ENCODE data around the gene LRRC30. TPM values are rescaled to one million over a fixed set of nuclear protein-coding genes. Genes with fewer than 3 reads are reported as not detected.

The LRRC30 gene
- total and polyA plus RNA-seq, 9 donors, result not detected

DNA sequence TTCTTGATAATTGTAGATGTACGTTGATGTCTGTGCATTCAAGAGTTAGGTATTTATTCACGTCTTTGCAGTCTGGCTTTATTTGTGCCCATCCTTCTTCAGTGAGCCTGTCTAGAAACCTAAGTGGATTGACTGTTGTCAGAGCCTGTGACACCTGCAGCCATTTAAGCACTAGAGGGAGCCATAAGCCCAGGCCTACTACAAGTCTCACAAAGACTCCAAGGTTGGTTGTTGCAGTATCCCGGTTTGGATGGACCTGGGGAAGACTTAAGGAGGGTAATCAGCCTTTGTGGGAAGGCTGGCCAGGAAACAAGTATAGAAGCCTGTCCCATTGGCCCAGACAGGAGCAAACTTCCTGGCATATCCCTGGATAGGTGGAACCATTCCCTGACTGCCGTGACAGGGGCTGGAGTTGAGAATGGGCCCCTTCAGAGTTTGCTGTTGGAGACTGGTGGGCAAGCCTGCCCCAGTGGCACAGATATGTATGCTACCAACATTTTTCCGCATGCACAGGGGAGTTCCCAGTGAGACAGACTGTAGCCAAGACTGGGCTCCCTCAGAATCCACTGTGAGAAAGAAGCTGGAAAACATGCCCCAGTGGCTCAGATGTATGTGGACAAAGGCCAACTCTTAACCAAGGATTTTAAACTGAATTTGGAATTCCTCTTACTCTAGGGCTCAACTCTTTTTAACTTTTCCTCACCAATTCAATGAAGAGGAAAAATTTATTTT lies 9.3 kb upstream of the LRRC30 start:
- intact Hi-C loops (cut with DNase I), result no loop called here
- 59 to 62% (median 60%) methylated on average over 5 of the region's 5 CpGs for WGBS, 3 donors

DNA sequence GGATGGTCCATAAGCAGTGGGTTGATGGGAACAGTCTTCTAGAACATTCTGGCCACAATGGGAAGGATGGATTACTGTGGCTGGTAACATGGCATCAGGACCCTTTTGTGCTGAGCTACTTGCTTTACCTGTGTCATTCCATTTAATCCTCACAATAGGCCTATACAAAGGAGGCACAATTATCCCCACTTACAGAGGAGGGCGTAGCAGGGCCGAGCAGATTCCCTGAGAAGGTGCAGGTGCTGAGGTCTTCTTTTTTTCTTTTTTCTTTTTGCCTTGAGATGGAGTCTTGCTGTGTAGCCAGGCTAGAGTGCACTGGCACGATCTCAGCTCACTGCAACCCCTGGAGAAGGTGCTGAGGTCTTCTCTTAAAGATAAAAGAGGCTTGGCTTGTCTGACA lies 6.7 kb upstream of the LRRC30 start:
- Histone ChIP-seq H3K4me1 (ENCODE audit: insufficient read depth) (no peaks in the 10 kb centered on the region), H3K9me3 (no peaks in the 10 kb centered on the region), H3K36me3 (no peaks in the 10 kb centered on the region), H3K4me3 (no peak overlapping the region), H3K27ac (no peak overlapping the region), H3K27me3 (no peaks in the 10 kb centered on the region)
- DNase-seq, result no peak
- intact Hi-C loops (cut with DNase I), result no loop called here
- 73 to 79% (median 74%) methylated on average over 3 of the region's 3 CpGs for WGBS, 3 donors
- TF ChIP-seq EP300 (IDR thresholded peaks at IDR 0.05) (no peak), POLR2A (IDR thresholded peaks at IDR 0.05) (no peak)
- TF ChIP-seq, protein P1, sequence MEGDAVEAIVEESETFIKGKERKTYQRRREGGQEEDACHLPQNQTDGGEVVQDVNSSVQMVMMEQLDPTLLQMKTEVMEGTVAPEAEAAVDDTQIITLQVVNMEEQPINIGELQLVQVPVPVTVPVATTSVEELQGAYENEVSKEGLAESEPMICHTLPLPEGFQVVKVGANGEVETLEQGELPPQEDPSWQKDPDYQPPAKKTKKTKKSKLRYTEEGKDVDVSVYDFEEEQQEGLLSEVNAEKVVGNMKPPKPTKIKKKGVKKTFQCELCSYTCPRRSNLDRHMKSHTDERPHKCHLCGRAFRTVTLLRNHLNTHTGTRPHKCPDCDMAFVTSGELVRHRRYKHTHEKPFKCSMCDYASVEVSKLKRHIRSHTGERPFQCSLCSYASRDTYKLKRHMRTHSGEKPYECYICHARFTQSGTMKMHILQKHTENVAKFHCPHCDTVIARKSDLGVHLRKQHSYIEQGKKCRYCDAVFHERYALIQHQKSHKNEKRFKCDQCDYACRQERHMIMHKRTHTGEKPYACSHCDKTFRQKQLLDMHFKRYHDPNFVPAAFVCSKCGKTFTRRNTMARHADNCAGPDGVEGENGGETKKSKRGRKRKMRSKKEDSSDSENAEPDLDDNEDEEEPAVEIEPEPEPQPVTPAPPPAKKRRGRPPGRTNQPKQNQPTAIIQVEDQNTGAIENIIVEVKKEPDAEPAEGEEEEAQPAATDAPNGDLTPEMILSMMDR (IDR thresholded peaks at IDR 0.05), result no peak

More for the DNA sequence above, 9.3 kb upstream of the LRRC30 start:
- Histone ChIP-seq H3K9me3 (no peaks in the 10 kb centered on the region), H3K36me3 (no peaks in the 10 kb centered on the region), H3K4me3 (no peak overlapping the region), H3K4me1 (ENCODE audit: insufficient read depth) (no peaks in the 10 kb centered on the region), H3K27me3 (no peaks in the 10 kb centered on the region), H3K27ac (no peak overlapping the region)
- TF ChIP-seq, protein P1 (IDR thresholded peaks at IDR 0.05), result no peak
- TF ChIP-seq EP300 (IDR thresholded peaks at IDR 0.05), result no peak
- no peak for TF ChIP-seq POLR2A (IDR thresholded peaks at IDR 0.05)
- no peak for DNase-seq

DNA sequence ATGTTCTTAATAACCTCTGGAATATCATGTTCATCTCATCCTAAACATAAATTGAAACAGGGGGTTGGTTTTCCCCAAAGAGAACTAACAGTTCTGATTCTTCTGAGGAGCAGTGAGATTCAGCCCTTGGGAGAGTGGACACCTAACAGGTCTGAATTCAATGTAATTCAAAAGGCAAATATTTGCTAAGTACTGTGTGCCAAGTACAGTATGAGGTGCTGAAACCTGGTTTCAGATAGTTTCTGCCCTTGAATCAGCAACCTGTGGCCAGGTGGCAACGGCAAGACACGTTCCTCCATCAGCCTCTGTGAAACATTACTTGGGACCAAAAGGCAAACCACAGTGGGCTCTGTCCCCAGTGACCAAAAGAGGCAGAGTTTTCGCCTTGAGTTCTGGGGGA lies 1.3 kb downstream of the LRRC30 start:
- Histone ChIP-seq H3K4me1 (ENCODE audit: insufficient read depth) (no peaks in the 10 kb centered on the region), H3K4me3 (no peak overlapping the region), H3K36me3 (no peaks in the 10 kb centered on the region), H3K27me3 (no peaks in the 10 kb centered on the region), H3K27ac (no peak overlapping the region), H3K9me3 (no peaks in the 10 kb centered on the region)
- DNase-seq, result no peak
- intact Hi-C loops (cut with DNase I), result no loop called here
- TF ChIP-seq POLR2A (IDR thresholded peaks at IDR 0.05) (no peak), EP300 (IDR thresholded peaks at IDR 0.05) (no peak)
- TF ChIP-seq, protein P1 (IDR thresholded peaks at IDR 0.05), result no peak
- whole genome bisulfite sequencing, 3 donors, result 87 to 96% (median 91%) methylated on average over 3 of the region's 3 CpGs

DNA sequence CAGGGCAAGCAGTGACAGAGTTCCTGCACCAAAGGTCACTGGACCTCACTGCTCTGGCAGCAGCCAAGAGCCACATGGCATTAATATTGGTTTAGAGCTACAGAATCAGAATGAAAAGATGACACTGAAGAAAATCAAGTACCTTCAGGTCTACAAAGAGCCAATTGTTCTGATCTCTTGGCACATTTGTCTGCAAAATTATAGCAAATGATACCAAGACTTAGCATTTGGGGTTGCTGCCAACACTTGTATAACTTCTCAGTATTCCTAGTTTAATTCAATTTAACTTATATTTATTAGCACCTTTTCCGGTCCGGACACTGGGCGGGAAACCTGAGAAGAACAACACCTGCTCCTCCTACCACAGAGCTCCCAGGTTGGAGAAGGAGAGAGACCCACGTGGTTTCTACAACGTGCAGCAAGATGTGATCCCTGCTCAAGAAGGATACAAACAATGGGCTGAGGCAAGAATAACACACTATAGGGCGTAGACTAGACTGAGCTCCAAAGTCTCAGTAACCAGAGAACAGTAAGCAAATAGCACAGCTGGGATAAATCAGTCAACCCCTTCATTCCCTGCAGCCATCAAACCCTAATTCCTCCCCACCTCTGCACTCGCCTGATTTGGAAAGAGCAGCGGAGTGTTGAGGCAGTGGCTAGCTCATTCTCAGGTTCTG lies 2.4 kb downstream of the LRRC30 start:
- no peaks in the 10 kb centered on the region for H3K36me3 ChIP-seq
- WGBS, 3 donors, result 79 to 84% (median 82%) methylated on average over 8 of the region's 8 CpGs
- H3K4me1 ChIP-seq (ENCODE audit: insufficient read depth), result no peaks in the 10 kb centered on the region
- H3K4me3 ChIP-seq, result no peak overlapping the region
- TF ChIP-seq EP300 (IDR thresholded peaks at IDR 0.05) (no peak), POLR2A (IDR thresholded peaks at IDR 0.05) (no peak)
- TF ChIP-seq, protein P1 (IDR thresholded peaks at IDR 0.05), result no peak
- H3K27ac ChIP-seq, result no peak overlapping the region
- no peaks in the 10 kb centered on the region for H3K27me3 ChIP-seq
- intact Hi-C loops (cut with DNase I), result no loop called here
- H3K9me3 ChIP-seq, result no peaks in the 10 kb centered on the region
- no peak for DNase-seq
